Renal cortex interstitium (tissue), 15 donors: ENCODE measurements around the gene RAVER1. TPM values are rescaled to one million over a fixed set of nuclear protein-coding genes. Genes with fewer than 3 reads are reported as not detected.
"Not testable (repeated sequence)": the region's sequence is repeated elsewhere in the genome, so short reads cannot be mapped to it uniquely, and the experiment has no call there.

Source experiments
- DNase-seq, 11 donors: peaks; one replicate each; pipeline ENCODE4 v3.0.0-alpha.2; 2013; ENCODE audit warnings: low read depth in 9 of 11, low spot score in 4 of 11; ENCODE audit errors: extremely low read depth in 1 of 11
- long read RNA-seq, 16 experiments: transcript quantifications; one replicate each; lab custom pipeline, GENCODE V29; 2026
- polyA plus RNA-seq, 3 donors: library from polyadenylated mRNA; unstranded; fragments of 120-200 nt; gene quantifications; one replicate each; pipeline ENCODE4 v1.2.1, GENCODE V29; 2013; ENCODE audit not compliant: insufficient read length in 3 of 3

RAVER1 gene
- polyA plus RNA-seq, result 10 to 100 TPM; 21.0 to 38.9 (median 37.3) TPM
- long read RNA-seq, donor 1, partial matches to known transcripts, result 15 of 17 reads
- long read RNA-seq, donor 1, other reads (novel, unspliced or antisense), result 0 of 17 reads
- long read RNA-seq, donor 2, partial matches to known transcripts, result 0 of 3 reads
- long read RNA-seq, donor 2, other reads (novel, unspliced or antisense), result 0 of 3 reads
- long read RNA-seq, donor 3, transcript RAVER1-208 (13 exons, 3,501 nt), result major isoform, 7 of 8 reads
- long read RNA-seq, donor 3, partial matches to known transcripts, result 0 of 8 reads
- long read RNA-seq, donor 3, other reads (novel, unspliced or antisense), result 0 of 8 reads
- long read RNA-seq, donor 4, transcript RAVER1-208 (13 exons, 3,501 nt), result major isoform, 6 of 6 reads
- long read RNA-seq, donor 4, partial matches to known transcripts, result 0 of 6 reads
- long read RNA-seq, donor 4, other reads (novel, unspliced or antisense), result 0 of 6 reads
- long read RNA-seq, donor 5, result 0 reads
- long read RNA-seq, donor 6, partial matches to known transcripts, result 6 of 9 reads
- long read RNA-seq, donor 6, other reads (novel, unspliced or antisense), result 0 of 9 reads
- long read RNA-seq, donor 7, partial matches to known transcripts, result 0 of 3 reads
- long read RNA-seq, donor 7, other reads (novel, unspliced or antisense), result 0 of 3 reads
- long read RNA-seq, donor 8, result 0 reads
- long read RNA-seq, donor 9, partial matches to known transcripts, result 0 of 3 reads
- long read RNA-seq, donor 9, other reads (novel, unspliced or antisense), result 0 of 3 reads
- long read RNA-seq, donor 10, partial matches to known transcripts, result 0 of 2 reads
- long read RNA-seq, donor 10, other reads (novel, unspliced or antisense), result 0 of 2 reads
- long read RNA-seq, donor 11, partial matches to known transcripts, result 0 of 2 reads
- long read RNA-seq, donor 11, other reads (novel, unspliced or antisense), result 0 of 2 reads
- long read RNA-seq, donor 12, partial matches to known transcripts, result 0 of 1 reads
- long read RNA-seq, donor 12, other reads (novel, unspliced or antisense), result 0 of 1 reads
- long read RNA-seq, donor 13, result 0 reads
- long read RNA-seq, donor 14, partial matches to known transcripts, result 0 of 2 reads
- long read RNA-seq, donor 14, other reads (novel, unspliced or antisense), result 0 of 2 reads
- long read RNA-seq, donor 15, partial matches to known transcripts, result 0 of 3 reads
- long read RNA-seq, donor 15, other reads (novel, unspliced or antisense), result 0 of 3 reads
- long read RNA-seq, donor 16, transcript RAVER1-208 (13 exons, 3,501 nt), result major isoform, 16 of 23 reads
- long read RNA-seq, donor 16, partial matches to known transcripts, result 7 of 23 reads
- long read RNA-seq, donor 16, other reads (novel, unspliced or antisense), result 0 of 23 reads

- peak; percentile 88 to 97 (median 96) for DNase-seq
Measured at GRCh38 chr19:10332965-10333757, at the start of gene RAVER1. Gene RAVER1, minus strand, starts transcription at chr19:10333529. Its CDS starts 22 bp downstream, at chr19:10333507.

- DNase-seq, result not testable (repeated sequence)
Measured at GRCh38 chr19:10383223-10383499, 49.8 kb upstream of the RAVER1 start.

GRCh38 chr19:10380313-10381102, 47.2 kb upstream of the RAVER1 start, which contains the start of gene TYK2:
Gene TYK2, minus strand, starts transcription at chr19:10380572. Its CDS starts 2,166 bp downstream, at chr19:10378406.
- DNase-seq, result peak; percentile 95 to 99 (median 98)

DNA sequence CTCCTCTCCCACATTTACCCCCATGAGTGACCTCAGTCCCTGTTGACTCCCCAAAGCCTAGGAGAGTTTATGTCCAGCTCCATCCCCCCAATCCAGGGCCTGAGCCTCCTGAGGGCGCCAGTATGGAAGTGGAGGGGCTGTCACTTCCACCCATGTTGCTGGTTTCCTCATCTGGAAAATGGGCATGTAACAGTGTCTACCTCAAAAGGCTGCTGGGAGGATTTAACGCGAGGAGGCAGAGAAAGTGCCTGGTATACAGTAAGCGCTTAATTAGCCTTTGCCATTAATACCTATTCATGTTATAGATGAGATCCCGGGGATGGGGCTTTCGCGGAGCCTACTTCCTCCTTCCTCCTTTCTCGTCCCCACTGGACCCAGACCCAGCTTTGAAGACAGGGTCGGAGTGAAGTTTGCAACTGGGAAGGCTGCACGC, 46.6 kb upstream of the RAVER1 start:
- DNase-seq, result no peak

DNA sequence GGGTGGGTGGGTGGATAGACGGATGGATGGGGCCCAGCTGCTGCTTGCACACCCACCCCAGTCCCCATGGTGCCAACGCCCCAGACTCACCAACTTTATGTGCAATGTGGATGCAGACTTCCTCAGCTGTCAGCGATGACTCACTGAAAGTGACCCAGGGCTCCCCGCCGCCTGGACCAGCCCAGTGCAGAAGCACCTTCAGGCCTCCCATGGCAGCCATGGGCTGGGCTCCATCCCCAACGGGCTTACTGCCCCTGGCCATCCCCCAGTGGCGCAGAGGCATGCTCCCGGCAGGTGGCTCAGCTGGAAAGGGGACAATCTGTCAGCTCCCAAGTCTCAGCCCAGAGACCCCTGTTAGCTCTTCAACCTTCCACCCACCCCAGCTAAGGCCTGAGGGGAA, 44.8 kb upstream of the RAVER1 start:
- DNase-seq, result no peak

GRCh38 chr19:10377140-10377640, 43.9 kb upstream of the RAVER1 start:
- not testable (repeated sequence) for DNase-seq

DNA sequence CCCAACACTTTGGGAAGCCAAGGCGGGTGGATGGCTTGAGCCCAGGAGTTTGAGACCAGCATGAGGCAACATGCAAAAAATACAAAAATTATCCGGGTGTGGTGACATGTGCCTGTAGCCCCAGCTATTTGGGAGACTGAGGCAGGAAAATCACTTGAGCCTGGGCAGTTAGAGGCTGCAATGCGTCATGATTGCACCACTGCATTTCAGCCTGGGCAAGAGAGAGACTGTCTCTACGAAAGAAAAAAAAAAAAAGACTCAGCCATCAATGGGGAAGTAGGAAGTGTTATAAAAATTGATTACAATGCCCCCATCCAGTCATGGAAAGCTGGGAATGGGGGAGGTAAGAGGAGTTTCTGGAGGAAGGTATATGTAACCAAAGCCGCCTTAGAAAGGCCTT, 41.6 kb upstream of the RAVER1 start:
- no peak for DNase-seq

DNA sequence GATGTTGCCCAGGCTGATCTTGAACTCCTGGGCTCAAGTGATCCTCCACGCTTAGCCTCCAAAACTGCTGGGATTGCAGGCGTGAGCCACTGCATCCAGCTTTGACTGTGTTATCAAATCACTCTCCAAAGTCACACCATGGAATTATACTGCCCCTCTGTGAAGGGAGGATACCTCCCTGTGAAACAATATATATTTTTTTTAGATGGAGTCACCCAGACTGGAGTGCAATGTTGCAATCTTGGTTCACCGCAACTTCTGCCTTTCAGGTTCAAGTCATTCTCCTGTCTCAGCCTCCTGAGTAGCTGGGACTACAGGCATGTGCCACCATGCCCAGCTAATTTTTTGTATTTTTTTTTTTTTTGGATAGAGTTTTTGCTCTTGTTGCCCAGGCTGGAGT, 39.4 kb upstream of the RAVER1 start:
- no peak for DNase-seq

GRCh38 chr19:10368101-10368803, 34.9 kb upstream of the RAVER1 start:
- no peak for DNase-seq

DNA sequence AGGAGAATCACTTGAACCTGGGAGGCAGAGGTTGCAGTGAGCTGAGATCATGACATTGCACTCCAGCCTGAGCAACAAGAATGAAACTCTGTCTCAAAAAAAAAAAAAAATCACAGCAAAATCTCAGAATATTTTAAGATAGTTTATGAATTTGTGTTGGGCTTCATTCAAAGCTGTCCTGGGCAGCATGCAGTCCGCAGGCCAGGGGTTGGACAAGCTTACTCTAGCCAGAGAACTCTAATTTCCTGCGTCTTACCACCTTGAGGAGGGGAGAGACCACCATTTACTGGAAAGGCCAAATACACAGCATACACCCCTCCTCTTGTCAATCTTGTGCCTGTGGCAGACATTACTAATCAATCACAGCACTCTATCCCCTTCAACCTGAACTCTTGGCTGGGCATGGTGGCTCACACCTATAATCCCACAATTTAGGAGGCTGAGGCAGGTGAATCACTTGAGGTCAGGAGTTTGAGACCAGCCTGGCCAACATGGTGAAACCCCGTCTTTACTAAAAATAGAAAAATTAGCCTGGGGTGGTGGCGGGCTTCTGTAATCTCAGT, 33.7 kb upstream of the RAVER1 start:
- DNase-seq, result not testable (repeated sequence)

- no peak for DNase-seq
Measured at GRCh38 chr19:10365518-10365917, 32.2 kb upstream of the RAVER1 start.

DNA sequence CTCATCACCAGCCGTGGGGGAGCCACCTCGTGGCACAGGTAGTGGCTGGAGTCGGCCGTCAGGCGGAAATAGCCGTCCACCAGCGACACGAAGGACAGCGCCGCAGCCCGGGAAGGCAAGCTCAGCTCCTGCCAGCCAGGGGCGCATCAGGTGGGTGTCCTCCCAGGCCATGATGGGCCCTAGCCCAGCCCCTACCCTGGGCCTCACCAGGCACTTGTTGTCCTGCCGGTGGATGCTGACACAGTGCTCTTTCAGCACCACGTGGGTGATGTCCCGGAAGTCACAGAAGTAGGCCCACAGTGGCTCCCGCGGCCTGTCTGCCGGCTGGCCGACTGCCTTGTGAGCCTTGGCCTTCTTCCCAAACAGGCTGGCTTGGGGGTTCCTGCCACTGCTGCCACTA, 31.3 kb upstream of the RAVER1 start:
- DNase-seq, result no peak

- DNase-seq, result no peak
Measured at GRCh38 chr19:10363789-10364281, 30.5 kb upstream of the RAVER1 start.

GRCh38 chr19:10362259-10362658, 28.9 kb upstream of the RAVER1 start:
- DNase-seq, result no peak

DNA sequence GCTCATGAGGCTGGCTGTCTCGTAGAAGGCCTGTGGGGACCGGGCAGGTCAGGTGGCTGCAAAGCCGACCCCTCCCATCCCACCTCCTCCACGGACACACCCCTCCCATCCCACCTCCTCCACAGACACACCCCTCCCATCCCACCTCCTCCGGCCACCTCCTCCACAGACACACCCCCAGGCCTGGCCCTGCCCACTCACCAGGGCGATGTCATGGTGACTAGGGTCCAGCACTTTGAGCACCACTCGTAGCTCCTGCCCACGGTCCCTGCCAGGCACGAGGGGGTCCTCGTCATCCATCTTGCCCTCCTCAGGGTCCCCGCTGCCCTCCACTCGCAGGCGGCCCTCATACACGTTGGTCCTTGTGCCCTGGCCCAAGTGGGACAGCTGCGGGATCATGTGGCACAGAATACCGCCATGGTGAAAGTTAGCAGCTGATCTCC, 28.3 kb upstream of the RAVER1 start:
- DNase-seq, result no peak

GRCh38 chr19:10356431-10356830, 23.1 kb upstream of the RAVER1 start:
- DNase-seq, result no peak
